Measurements from ENCODE around the gene ACD.
"Not testable (repeated sequence)": the region's sequence is repeated elsewhere in the genome, so short reads cannot be mapped to it uniquely, and the experiment has no call there.

Gene ACD

DNA sequence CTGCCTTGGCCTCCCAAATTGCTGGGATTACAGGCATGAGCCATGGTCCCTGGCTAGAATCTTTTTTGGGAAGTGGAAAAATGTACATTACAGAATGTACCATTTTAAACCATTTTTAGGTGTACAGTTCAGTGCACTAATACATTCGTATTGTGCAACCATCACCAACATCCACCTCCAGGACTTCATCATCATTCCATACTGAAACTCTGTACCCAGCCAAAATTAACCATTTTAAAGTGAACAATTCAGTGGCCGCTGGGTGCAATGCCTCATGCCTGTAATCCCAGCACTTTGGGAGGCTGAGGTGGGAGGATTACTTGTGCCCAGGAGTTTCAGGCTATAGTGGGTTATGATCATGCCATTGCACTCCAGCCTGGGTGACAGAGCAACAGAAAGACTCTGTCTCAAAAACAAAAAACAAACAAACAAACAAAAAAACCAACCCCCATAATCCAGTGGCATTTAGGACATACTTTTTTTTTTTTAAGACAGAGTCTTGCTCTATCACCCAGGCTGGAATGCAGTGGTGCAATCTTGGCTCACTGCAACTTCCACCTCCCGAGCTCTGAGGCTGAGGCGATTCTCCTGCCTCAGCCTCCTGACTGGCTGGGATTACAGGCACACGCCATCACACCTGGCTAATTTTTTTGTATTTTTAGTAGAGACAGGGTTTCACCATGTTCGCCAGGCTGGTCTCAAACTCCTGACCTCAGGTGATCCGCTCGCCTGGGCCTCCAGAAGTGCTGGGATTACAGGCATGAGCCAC lies 33.6 kb upstream of the ACD start:
- not testable (repeated sequence) for H3K4me1 ChIP-seq (ENCODE audit: control insufficient read depth, insufficient read depth, low read length); H3K9me3 ChIP-seq (ENCODE audit: control insufficient read depth, insufficient read depth, low read length); H3K27me3 ChIP-seq (ENCODE audit: control insufficient read depth, insufficient read depth, low read length); H3K4me3 ChIP-seq (ENCODE audit: low read depth, low read length); H3K36me3 ChIP-seq (ENCODE audit: control insufficient read depth, insufficient read depth, low read length); H3K9ac ChIP-seq (ENCODE audit: low read depth, low read length)

DNA sequence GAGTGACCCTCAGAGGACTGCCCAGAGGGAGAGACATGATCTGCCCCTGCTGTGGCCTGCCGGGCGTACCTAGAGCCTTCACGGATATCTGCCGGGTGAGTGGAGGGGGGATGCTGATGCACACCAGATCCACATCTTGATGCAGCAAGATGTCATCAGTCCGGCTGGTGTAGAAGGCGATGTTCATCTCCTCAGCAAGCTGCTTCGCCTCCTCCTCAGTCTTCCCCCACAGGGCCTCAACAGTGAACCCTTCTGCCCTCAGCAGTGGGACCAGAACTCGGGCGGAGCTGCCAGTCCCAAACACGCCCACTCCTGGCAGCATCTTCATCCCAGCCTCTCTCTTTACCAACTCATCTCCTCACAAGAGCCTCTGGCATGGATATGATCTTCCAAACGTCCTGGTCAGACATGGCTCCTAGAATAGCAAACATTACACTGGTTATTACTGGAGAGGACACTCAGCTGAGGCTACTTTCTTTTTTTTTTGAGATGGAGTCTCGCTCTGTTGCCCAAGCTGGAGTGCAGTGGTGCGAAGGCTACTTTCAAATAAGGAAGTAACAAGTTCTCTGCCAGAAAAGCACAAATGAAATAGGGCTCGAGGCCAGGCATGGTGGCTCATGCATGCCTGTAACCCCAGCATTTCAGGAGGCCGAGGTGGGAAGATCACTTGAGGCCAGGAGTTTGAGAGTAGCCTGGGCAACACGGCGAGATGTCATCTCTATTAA lies 25.5 kb upstream of the ACD start:
- no peaks in the 10 kb centered on the region for H3K9me3 ChIP-seq (ENCODE audit: control insufficient read depth, insufficient read depth, low read length)
- H3K9ac ChIP-seq (ENCODE audit: low read depth, low read length) = no peak overlapping the region
- H3K36me3 ChIP-seq (ENCODE audit: control insufficient read depth, insufficient read depth, low read length) = peaks cover 10% of the 10 kb centered on the region

DNA sequence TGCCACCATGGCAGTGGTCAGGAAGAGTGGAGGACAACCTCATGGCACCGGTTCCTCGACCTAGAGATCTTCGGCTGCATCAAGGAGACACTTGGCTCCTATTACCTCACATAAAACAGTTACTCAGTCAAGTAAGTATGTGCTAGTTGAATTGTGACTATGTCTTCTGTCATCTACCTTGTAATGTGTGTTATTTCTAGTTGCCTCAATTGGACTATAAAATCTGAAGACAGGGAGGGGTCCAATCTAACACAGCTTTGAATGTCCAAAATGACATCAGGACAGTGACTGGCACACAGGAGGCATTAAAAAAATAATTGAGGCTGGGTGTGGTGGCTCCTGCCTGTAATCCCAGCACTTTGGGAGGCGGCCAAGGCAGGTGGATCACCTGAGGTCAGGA lies 23.7 kb upstream of the ACD start:
- peaks cover 10% of the 10 kb centered on the region for H3K36me3 ChIP-seq (ENCODE audit: control insufficient read depth, insufficient read depth, low read length)
- no peak overlapping the region for H3K4me3 ChIP-seq (ENCODE audit: low read depth, low read length)
- no peak overlapping the region for H3K9ac ChIP-seq (ENCODE audit: low read depth, low read length)
- H3K9me3 ChIP-seq (ENCODE audit: control insufficient read depth, insufficient read depth, low read length) = no peaks in the 10 kb centered on the region
- no peaks in the 10 kb centered on the region for H3K4me1 ChIP-seq (ENCODE audit: control insufficient read depth, insufficient read depth, low read length)
- H3K27me3 ChIP-seq (ENCODE audit: control insufficient read depth, insufficient read depth, low read length) = no peaks in the 10 kb centered on the region

More for the DNA sequence above, 25.5 kb upstream of the ACD start:
- Histone ChIP-seq H3K27me3 (ENCODE audit: control insufficient read depth, insufficient read depth, low read length) (no peaks in the 10 kb centered on the region), H3K4me3 (ENCODE audit: low read depth, low read length) (no peak overlapping the region), H3K4me1 (ENCODE audit: control insufficient read depth, insufficient read depth, low read length) (no peaks in the 10 kb centered on the region)

DNA sequence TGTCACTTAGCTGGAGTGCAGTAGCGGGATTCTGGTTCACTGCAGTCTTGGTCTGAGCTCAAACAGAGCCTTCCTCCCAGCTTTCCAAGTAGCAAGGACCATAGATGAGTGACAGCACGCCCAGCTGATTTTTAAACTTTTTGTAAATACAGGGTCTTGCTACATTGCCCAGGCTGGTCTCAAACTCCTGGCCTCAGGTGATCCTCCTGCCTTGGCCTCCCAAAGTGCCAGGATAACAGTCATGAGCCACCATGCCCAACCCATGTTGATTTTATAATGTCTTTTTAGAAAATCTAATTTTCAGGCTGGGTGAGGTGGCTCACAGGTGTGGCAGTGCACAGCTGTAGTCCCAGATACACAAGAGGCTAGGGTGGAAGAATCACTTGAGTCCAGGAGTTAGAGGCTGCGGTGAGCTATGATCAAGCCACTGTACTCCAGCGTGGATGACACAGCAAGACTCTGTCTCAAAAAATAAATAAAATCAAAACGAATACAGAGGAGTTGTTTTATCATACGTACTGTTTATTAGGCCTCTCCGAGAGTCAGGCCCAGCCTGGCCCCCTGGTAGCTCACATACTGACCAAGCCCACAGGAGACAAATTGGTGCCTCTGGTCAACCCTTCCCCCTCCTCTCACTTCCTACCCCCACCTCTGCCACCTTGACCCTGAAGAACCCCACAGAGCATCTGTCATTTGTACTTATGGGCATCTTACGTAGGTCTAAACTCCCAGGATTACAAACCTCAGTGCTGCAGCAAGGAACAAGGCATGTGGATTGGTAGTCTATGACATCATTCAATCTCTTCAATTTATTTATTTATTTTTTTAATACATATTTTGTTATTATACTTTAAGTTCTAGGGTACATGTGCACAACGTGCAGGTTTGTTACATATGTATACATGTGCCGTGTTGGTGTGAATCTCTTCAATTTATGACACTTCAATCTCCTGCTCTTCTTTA lies 20.2 kb upstream of the ACD start:
- no peak overlapping the region for H3K4me3 ChIP-seq (ENCODE audit: low read depth, low read length)
- no peaks in the 10 kb centered on the region for H3K9me3 ChIP-seq (ENCODE audit: control insufficient read depth, insufficient read depth, low read length)
- H3K36me3 ChIP-seq (ENCODE audit: control insufficient read depth, insufficient read depth, low read length) = peaks cover 12% of the 10 kb centered on the region
- no peaks in the 10 kb centered on the region for H3K4me1 ChIP-seq (ENCODE audit: control insufficient read depth, insufficient read depth, low read length)
- no peaks in the 10 kb centered on the region for H3K27me3 ChIP-seq (ENCODE audit: control insufficient read depth, insufficient read depth, low read length)
- H3K9ac ChIP-seq (ENCODE audit: low read depth, low read length) = no peak overlapping the region

DNA sequence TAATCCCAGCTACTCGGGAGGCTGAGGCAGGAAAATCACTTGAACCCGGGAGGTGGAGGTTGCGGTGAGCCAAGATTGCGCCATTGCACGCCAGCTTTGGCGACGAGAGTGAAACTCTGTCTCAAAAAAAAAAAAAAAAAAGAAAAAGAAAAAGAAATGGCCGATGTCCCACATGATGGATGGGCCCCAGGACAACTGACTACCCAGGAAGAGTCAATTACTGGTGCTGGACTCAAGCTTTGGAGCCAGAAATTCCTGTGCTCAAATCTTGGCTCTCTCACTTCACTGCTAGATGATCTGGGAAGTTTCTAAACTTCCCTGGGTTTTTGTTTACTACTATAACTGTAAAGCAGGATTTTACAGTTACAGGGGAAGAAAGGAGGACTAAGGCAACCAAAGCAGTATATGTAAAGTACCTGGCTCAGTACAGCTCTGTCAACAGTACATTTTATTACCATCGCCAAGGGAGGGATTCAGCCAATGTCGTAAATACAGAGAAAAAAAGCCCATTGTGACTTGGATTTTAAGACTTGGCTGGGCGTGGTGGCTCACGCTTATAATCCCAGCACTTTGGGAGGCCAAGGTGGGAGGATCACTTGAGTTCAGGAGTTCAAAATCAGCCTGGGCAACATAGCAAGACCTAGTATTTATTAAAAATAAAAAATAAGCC lies 18.4 kb upstream of the ACD start:
- Histone ChIP-seq H3K4me1 (ENCODE audit: control insufficient read depth, insufficient read depth, low read length) (no peaks in the 10 kb centered on the region), H3K9ac (ENCODE audit: low read depth, low read length) (no peak overlapping the region), H3K9me3 (ENCODE audit: control insufficient read depth, insufficient read depth, low read length) (no peaks in the 10 kb centered on the region), H3K27me3 (ENCODE audit: control insufficient read depth, insufficient read depth, low read length) (no peaks in the 10 kb centered on the region), H3K36me3 (ENCODE audit: control insufficient read depth, insufficient read depth, low read length) (peaks cover 6% of the 10 kb centered on the region), H3K4me3 (ENCODE audit: low read depth, low read length) (no peak overlapping the region)

DNA sequence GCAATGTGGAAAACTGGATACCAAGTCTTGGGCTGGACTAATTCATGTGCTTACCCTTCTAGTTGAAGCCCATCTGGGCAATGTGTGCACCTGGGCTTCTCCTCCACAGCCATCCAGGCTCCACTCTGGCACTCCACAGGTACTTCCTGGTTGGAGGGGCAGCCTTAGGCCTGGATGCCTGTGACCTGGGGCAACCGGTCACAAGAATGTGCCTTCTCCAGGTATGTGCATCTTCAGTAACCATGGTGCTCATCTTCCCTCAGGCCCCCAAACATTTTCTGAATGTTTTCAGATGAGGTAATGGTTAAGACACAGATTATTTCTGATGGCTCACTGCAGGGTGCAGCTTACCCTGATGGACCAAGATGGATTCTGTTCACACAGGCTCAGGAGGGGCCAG lies 17.7 kb upstream of the ACD start:
- H3K36me3 ChIP-seq (ENCODE audit: control insufficient read depth, insufficient read depth, low read length) = peaks cover 6% of the 10 kb centered on the region
- H3K9ac ChIP-seq (ENCODE audit: low read depth, low read length) = no peak overlapping the region
- H3K4me3 ChIP-seq (ENCODE audit: low read depth, low read length) = no peak overlapping the region
- no peaks in the 10 kb centered on the region for H3K9me3 ChIP-seq (ENCODE audit: control insufficient read depth, insufficient read depth, low read length)
- H3K4me1 ChIP-seq (ENCODE audit: control insufficient read depth, insufficient read depth, low read length) = peaks cover 2% of the 10 kb centered on the region
- no peaks in the 10 kb centered on the region for H3K27me3 ChIP-seq (ENCODE audit: control insufficient read depth, insufficient read depth, low read length)

DNA sequence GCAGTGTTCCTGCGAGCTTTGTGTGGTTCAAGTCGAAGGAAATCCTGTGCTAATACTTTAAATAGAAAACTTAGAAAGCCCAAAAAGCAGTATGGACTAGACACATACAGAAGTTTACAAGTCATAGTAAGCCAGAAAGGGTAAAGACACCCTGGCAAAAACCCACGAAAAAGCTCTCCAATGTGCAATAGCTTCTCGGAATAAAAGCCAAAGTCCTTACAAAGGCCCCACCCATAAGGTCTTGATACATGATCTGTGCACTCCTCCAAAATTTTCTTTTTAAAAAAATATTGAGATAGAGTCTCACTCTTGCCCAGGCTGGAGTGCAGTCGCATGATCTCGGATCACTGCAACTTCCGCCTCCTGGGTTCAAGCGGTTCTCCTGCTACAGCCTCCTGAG lies 16.9 kb upstream of the ACD start:
- peaks cover 2% of the 10 kb centered on the region for H3K4me1 ChIP-seq (ENCODE audit: control insufficient read depth, insufficient read depth, low read length)
- no peaks in the 10 kb centered on the region for H3K9me3 ChIP-seq (ENCODE audit: control insufficient read depth, insufficient read depth, low read length)
- no peak overlapping the region for H3K4me3 ChIP-seq (ENCODE audit: low read depth, low read length)
- H3K27me3 ChIP-seq (ENCODE audit: control insufficient read depth, insufficient read depth, low read length) = no peaks in the 10 kb centered on the region
- peaks cover 6% of the 10 kb centered on the region for H3K36me3 ChIP-seq (ENCODE audit: control insufficient read depth, insufficient read depth, low read length)
- H3K9ac ChIP-seq (ENCODE audit: low read depth, low read length) = no peak overlapping the region

DNA sequence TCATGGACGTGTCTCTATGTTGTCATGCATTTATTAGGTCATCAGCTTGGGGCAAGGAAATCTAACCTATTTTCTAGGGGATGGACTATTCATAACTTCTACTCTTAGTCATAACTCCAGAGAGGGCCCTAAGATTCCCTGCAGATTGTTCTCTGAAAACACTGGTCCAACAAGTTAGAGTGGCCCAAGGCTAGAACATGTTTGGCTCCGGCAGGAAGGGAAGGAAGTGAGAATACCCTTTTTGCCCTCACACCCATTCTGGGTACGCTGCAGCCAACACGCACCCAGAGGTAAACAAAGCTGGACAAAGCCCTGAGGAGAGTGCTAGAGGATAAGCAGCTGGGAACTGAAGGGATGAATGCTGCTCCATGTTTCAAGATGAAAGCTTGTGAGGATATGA lies 16.5 kb upstream of the ACD start:
- peaks cover 6% of the 10 kb centered on the region for H3K36me3 ChIP-seq (ENCODE audit: control insufficient read depth, insufficient read depth, low read length)
- no peaks in the 10 kb centered on the region for H3K9me3 ChIP-seq (ENCODE audit: control insufficient read depth, insufficient read depth, low read length)
- no peak overlapping the region for H3K9ac ChIP-seq (ENCODE audit: low read depth, low read length)
- peaks cover 2% of the 10 kb centered on the region for H3K4me1 ChIP-seq (ENCODE audit: control insufficient read depth, insufficient read depth, low read length)
- H3K27me3 ChIP-seq (ENCODE audit: control insufficient read depth, insufficient read depth, low read length) = no peaks in the 10 kb centered on the region
- H3K4me3 ChIP-seq (ENCODE audit: low read depth, low read length) = no peak overlapping the region

DNA sequence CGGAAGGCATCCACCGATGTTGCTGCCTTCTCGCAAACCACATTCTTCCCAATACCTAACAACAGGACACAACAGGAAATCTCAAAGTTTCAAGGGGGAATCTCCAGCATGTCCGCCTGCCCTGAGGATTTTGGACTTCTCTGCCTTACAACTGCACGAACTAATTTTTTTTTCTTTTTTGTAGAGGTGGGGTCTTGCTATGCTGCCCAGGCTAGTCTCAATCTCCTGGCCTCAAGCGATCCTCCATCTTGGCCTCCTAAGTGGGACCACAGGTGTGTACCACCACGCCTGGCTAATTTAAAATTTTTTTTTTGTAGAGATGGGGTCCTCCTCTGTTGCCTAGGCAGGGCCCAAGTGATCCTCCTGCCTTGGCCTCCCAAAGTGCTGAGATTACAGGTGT lies 15.9 kb upstream of the ACD start:
- Histone ChIP-seq H3K9ac (ENCODE audit: low read depth, low read length) (no peak overlapping the region), H3K36me3 (ENCODE audit: control insufficient read depth, insufficient read depth, low read length) (peaks cover 6% of the 10 kb centered on the region), H3K4me1 (ENCODE audit: control insufficient read depth, insufficient read depth, low read length) (peaks cover 2% of the 10 kb centered on the region), H3K4me3 (ENCODE audit: low read depth, low read length) (no peak overlapping the region), H3K27me3 (ENCODE audit: control insufficient read depth, insufficient read depth, low read length) (no peaks in the 10 kb centered on the region), H3K9me3 (ENCODE audit: control insufficient read depth, insufficient read depth, low read length) (no peaks in the 10 kb centered on the region)

DNA sequence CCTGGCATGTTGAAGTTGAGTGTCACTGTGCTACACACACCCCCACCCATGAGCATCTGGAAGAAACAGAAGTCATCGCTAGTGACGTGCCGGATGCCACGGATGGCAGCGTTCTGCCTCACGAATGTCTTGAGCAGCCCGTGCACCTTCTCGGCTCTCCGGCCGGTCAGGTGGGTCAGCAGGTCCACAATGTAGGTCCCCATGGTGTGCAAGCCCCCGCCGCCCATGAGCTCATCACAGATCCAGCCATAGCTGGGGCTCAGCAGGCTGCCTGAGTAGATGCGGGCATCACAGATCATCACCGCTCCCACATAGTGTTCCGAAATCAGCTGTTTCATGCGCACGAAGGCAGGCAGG lies 15.5 kb upstream of the ACD start:
- Histone ChIP-seq H3K36me3 (ENCODE audit: control insufficient read depth, insufficient read depth, low read length) (peaks cover 6% of the 10 kb centered on the region), H3K9me3 (ENCODE audit: control insufficient read depth, insufficient read depth, low read length) (no peaks in the 10 kb centered on the region), H3K27me3 (ENCODE audit: control insufficient read depth, insufficient read depth, low read length) (no peaks in the 10 kb centered on the region), H3K9ac (ENCODE audit: low read depth, low read length) (no peak overlapping the region), H3K4me1 (ENCODE audit: control insufficient read depth, insufficient read depth, low read length) (peaks cover 2% of the 10 kb centered on the region), H3K4me3 (ENCODE audit: low read depth, low read length) (no peak overlapping the region)

DNA sequence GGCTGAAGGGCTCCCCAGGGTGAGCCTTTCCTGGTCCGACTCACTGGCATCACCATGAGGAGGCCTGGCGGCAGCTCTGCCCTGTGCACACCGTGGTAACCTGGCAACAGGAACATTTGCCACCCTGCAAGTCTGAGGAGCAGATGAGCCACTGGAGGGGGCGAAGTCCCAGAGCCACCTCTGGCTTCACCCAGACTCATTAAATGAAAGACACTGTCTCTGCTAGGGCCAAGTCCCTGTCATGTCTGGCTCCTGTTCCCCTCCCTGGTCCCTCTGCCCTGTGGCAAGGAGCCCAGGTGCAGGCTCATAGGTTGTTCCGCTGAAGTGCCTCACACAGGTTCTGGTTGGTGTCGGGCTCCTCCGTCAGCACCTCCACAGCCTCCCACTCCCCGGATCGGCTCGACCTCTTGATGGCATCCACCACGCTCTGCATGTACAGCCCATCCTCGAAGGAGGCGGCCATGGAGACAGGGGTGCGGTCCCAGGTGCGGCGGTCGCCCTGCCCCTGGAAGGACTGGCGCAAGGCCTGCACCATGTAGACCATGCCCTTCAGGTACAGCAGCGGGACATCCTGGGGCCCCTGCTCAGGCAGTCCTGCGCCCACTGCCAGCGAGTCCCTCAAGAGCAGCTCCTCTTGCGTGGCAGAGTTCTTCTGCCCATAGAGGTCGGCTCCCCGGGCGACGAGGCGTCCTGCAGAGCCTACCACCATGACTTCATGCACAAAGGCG lies 15.0 kb upstream of the ACD start:
- Histone ChIP-seq H3K27me3 (ENCODE audit: control insufficient read depth, insufficient read depth, low read length) (no peaks in the 10 kb centered on the region), H3K4me1 (ENCODE audit: control insufficient read depth, insufficient read depth, low read length) (peaks cover 2% of the 10 kb centered on the region), H3K9ac (ENCODE audit: low read depth, low read length) (no peak overlapping the region), H3K36me3 (ENCODE audit: control insufficient read depth, insufficient read depth, low read length) (peaks cover 6% of the 10 kb centered on the region), H3K4me3 (ENCODE audit: low read depth, low read length) (no peak overlapping the region), H3K9me3 (ENCODE audit: control insufficient read depth, insufficient read depth, low read length) (no peaks in the 10 kb centered on the region)

Measured in iPS-15b (cell line).